ENCODE data around the gene EGFL7.

Gene EGFL7

DNA sequence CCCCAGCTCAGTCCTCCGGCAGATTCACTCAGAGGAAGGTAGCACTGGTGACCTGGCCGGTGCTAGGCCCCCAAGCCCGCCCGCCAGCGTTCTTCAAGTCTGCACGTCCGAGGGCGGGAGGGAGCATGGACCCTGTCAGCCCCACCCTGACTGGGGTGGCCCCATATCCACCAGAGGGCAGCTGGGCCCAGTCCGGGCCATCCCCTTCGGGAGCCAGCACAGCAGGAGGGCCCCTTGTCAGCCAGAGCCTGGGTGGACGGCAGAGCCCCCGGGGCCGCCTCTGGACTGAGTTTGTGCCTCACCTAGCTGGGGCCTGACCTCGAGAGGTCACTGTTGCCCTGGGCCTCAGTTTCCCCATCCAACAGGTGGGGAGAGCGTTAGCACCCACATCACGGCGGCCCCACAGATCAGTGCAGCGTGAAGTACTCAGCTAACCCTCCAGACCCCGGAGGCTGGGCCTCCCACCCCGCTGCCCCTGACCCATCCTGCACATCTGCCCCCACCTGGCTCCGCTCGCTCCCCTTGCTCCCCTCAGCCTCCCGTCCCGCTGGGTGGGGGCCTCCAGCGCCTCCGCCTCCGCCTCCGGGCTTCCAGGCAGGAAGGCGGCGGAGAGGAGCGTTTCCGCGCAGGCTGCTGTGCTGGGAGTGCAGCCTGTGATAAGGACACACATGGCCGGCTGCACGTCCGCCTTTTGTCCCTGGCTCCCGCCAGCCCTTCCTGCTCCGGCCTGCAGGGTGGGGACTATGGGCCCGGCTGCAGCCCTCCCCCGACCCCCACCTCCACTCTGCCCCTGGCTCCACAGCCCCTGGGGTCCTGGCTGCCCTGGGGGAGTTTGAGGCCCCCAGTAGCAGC is 16.6 kb upstream of the EGFL7 start:
- no peak for DNase-seq
- Histone ChIP-seq H3K4me3 (ENCODE audit: low read depth, low read length) (no peak overlapping the region), H3K27ac (no peak overlapping the region), H3K36me3 (replicated peaks) (no peaks in the 10 kb centered on the region), H3K27me3 (replicated peaks) (no peaks in the 10 kb centered on the region)
- in situ Hi-C loops (cut with HindIII; ENCODE audit: low pct_ligation_motif_present, low sequenced_read_pairs), result no loop called here
- TF ChIP-seq, protein P1, sequence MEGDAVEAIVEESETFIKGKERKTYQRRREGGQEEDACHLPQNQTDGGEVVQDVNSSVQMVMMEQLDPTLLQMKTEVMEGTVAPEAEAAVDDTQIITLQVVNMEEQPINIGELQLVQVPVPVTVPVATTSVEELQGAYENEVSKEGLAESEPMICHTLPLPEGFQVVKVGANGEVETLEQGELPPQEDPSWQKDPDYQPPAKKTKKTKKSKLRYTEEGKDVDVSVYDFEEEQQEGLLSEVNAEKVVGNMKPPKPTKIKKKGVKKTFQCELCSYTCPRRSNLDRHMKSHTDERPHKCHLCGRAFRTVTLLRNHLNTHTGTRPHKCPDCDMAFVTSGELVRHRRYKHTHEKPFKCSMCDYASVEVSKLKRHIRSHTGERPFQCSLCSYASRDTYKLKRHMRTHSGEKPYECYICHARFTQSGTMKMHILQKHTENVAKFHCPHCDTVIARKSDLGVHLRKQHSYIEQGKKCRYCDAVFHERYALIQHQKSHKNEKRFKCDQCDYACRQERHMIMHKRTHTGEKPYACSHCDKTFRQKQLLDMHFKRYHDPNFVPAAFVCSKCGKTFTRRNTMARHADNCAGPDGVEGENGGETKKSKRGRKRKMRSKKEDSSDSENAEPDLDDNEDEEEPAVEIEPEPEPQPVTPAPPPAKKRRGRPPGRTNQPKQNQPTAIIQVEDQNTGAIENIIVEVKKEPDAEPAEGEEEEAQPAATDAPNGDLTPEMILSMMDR (IDR thresholded peaks at IDR 0.05; ENCODE audit: low read depth, low read length, missing control alignments), result no peak

DNA sequence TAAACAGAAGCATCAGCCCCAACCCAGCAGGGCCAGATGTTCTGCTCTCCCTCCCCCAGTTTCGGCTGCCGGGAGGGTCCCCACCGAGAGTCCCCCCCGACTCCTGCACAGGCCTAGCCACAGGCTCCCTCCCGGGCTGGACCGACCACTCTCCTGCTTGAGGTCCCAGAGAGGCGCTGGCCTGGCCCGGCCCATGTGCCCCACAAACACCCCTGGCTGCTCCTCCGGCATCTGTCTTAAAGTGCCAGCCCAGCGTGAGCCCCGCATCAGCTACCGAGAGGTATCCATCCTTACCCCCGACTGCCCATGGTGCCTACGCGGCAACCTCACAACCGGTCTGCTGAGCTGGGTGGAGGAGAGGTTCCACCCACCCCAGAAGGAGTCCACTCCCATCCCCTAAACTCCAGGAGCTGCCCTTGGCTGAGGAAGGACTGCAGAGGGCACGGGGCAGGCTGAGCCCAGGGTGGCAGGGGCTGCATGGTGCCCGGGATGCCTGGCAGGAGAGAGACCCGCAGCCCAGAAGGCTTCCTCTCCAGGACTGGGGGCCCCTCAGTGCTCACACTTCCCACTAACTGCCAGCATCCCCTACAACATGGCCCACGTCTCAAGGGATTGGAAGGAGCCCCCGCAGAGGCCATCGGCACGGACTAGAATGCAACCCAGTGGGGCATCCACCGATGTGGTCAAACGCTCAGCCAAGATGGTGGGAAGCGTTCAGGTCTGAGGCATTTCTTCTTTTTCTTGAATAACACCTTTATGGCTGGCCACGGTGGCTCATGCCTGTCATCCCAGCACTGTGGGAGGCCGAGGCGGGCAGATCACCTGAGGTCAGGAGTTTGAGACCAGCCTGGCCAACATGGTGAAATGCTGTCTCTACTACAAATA is 15.6 kb upstream of the EGFL7 start:
- TF ChIP-seq, protein P1 (IDR thresholded peaks at IDR 0.05; ENCODE audit: low read depth, low read length, missing control alignments), result no peak
- Histone ChIP-seq H3K4me3 (ENCODE audit: low read depth, low read length) (no peak overlapping the region), H3K27ac (no peak overlapping the region), H3K36me3 (replicated peaks) (no peaks in the 10 kb centered on the region), H3K27me3 (replicated peaks) (no peaks in the 10 kb centered on the region)
- in situ Hi-C loops (cut with HindIII; ENCODE audit: low pct_ligation_motif_present, low sequenced_read_pairs), result no loop called here
- no peak for DNase-seq

DNA sequence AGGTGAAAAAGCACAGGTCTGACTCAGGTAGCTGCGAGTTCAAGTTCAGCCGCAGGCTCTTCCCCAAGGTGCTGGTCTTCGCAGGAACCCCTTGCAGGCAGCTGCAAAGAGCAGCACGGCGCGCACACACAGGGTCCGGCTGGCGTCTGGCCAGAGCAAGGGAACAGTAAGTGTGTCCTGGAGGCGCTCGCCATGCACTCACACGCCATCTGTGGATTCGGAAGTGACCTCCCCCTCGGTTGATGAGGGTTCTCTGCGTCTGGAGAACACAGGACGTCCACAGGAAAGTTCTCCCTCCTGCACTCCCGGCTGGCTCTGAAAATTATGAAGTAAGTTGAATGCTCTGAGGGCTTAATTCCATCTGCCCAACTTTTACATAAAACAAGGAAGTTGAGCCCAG is 14.0 kb upstream of the EGFL7 start:
- TF ChIP-seq, protein P1 (IDR thresholded peaks at IDR 0.05; ENCODE audit: low read depth, low read length, missing control alignments), result no peak
- Histone ChIP-seq H3K27me3 (replicated peaks) (no peaks in the 10 kb centered on the region), H3K36me3 (replicated peaks) (no peaks in the 10 kb centered on the region), H3K27ac (no peak overlapping the region), H3K4me3 (ENCODE audit: low read depth, low read length) (no peak overlapping the region)
- DNase-seq, result no peak
- in situ Hi-C loops (cut with HindIII; ENCODE audit: low pct_ligation_motif_present, low sequenced_read_pairs), result no loop called here

DNA sequence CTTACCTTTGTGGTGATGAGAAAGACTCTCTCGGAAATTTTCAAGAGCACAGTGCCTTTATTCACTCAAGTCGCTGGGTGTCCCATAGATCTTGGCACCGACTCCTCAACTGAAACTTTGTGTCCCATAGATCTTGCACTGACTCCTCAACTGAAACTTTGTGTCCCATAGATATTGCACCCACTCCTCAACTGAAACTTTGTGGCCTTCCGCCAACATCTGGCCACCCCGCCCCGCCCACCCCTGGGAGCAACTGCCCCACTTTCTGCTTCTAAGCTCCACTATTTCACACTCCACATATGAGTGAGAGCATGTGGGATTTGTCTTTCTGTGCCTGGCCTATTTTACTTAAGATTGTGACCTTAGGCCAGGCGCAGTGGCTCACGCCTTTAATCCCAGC is 12.7 kb upstream of the EGFL7 start:
- Histone ChIP-seq H3K36me3 (replicated peaks) (no peaks in the 10 kb centered on the region), H3K4me3 (ENCODE audit: low read depth, low read length) (no peak overlapping the region), H3K27ac (no peak overlapping the region), H3K27me3 (replicated peaks) (no peaks in the 10 kb centered on the region)
- TF ChIP-seq, protein P1 (IDR thresholded peaks at IDR 0.05; ENCODE audit: low read depth, low read length, missing control alignments), result no peak
- DNase-seq, result no peak
- in situ Hi-C loops (cut with HindIII; ENCODE audit: low pct_ligation_motif_present, low sequenced_read_pairs), result no loop called here

DNA sequence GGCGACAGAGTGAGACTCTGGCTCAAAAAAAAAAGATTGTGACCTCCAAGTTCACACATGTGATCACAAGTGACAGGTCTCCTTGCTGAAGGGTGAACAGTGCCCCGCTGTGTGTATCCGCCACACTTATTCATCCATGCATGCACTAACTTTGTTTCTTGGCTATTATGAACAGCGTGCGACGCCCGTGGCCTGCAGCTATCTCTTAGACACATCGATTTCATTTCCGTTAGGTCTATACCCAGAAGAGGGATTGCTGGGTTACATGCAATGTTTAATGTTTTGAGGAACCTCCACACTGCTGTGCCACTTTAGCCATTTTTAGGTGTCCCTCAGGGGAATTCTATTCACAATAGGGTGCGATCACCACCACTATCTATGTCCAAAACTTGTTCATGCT is 12.1 kb upstream of the EGFL7 start:
- no peaks in the 10 kb centered on the region for H3K36me3 ChIP-seq (replicated peaks)
- H3K27ac ChIP-seq, result no peak overlapping the region
- in situ Hi-C loops (cut with HindIII; ENCODE audit: low pct_ligation_motif_present, low sequenced_read_pairs), result no loop called here
- H3K27me3 ChIP-seq (replicated peaks), result no peaks in the 10 kb centered on the region
- H3K4me3 ChIP-seq (ENCODE audit: low read depth, low read length), result no peak overlapping the region
- TF ChIP-seq, protein P1 (IDR thresholded peaks at IDR 0.05; ENCODE audit: low read depth, low read length, missing control alignments), result no peak
- no peak for DNase-seq
